ENCODE measurements around the gene NAP1L4.

NAP1L4 gene

GRCh38 chr11:2902784-2903671, 89.1 kb downstream of the NAP1L4 start:
- no peak for DNase-seq

- peak; percentile 87 for DNase-seq
Observed at GRCh38 chr11:2901854-2902783, 90.0 kb downstream of the NAP1L4 start.

DNA sequence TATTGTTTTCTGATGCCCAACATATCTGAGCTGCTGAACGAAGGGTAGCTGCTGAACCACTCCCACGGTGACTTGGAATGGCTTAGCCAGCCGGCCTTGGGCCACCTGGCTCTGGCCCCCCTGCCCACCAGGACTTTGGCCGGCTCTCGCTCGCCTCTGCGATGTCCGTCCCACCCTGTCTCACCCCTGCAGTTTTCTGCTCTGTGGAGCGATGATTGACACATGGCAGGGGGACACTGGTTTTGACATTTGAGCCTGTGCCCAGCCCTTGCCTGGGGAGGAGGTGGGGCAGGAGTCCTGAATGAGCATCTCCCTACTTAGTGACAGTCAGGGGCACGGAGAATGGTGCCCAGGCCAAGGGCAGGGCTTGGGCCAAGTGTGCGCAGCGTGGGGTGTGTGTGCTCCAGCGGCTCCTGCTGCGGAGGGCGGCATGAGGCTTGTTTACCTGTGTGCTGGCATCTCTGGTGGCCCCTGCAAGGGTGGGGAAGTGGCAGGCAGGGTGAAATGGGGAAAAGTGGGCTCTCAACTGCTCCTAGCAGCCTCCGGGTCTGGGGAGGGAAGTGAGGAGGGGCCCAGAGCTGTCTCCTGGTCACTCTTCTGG, 90.8 kb downstream of the NAP1L4 start:
- no peak for DNase-seq

DNA sequence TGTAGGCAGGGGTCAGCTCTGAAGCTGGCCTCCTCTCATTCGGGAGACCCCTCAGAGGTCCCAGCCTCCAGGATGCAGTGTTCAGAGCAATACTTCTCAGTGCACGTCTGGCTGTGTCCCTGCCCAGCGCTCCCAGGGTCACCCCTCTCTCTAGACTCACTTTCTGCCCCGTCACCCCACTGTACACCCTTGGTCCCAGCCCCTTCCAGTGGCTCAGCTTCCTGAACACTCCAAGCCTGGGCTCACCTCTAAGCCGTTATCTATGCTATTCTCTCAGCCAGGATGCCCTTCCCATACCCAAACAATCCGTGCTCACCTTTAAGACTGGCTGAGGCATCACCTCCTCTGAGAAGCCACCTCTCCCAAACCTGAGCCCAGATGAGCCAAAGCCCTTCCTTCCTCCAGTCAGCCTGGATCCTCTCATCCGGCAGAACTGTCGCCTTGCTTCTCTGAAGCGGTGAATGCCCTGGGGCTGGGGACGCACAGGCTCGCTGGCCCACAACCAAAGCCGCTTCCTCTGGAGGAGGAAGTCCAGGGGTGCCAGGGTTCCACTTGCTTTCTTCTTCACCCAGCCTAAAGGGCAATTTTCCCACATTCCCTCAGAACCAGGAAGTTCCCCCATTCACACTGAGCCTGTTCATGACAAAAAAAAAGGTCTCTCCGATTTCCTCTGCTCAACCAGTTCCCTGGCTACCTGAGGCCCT, 92.9 kb downstream of the NAP1L4 start:
- no peak for DNase-seq

DNA sequence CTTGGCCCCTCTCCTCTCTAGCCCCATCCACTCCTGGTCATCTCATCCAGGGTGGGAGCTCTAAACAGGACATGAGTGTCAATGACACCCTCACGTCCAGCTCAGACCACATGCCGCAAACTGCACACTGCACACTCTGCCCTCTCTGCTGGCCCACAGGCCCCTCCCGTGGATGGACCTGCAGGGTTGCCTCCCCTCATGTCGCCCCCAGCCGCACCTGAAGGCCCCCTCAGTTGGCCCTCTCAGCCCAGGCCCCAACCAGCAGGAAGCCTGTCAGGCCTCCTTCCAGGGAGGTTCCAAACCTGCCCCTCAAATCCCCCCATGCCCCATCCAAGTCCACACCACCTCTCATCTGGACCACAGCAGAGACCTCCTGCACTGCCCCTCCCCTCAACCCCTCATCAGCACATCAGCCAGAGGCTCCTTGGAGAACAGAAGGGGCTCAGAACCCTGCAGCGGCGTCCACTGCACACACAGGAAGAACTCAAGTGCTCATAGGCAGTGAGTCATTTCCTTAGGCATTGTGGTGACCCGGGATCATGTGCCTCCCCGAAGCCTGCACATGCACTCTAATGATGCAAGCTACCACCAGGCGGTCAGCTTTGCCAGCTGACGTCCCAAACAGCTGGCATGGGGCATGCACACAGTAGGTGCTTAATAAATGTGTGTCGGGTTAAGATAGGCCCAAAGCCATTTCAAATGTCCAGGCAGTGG, 93.6 kb downstream of the NAP1L4 start:
- peak; percentile 65 for DNase-seq

DNA sequence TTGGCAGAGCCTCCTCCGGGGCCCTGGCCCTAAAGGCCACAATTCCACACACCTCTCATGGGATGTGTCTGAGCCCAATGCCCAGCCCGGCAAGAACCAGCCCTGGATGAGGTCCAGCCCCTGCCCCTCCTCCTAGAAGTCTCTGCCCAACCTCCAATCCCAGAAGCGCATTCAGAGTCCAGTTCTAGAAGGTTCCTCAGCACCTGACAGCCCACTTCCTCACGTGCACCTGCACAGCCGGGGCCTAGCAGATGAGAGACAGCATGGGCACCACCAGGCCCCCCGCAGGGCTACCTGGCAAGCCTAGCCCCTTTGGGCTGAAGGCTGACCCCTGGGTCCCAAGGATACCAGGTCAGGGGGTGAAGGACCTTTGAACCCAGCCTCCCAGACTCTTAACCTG, 95.1 kb downstream of the NAP1L4 start:
- no peak for DNase-seq

GRCh38 chr11:2896047-2896446, 96.1 kb downstream of the NAP1L4 start:
- no peak for DNase-seq

All from activated gamma-delta T cell treated with Interleukin-2 at 50 U/mL for 16 hours (primary cell).